ENCODE data around the gene GRPEL2.

GRPEL2 gene

GRCh38 chr5:149319174-149319573 lies 26.1 kb upstream of the GRPEL2 start:
- no peak for DNase-seq (ENCODE audit: low spot score)

DNA sequence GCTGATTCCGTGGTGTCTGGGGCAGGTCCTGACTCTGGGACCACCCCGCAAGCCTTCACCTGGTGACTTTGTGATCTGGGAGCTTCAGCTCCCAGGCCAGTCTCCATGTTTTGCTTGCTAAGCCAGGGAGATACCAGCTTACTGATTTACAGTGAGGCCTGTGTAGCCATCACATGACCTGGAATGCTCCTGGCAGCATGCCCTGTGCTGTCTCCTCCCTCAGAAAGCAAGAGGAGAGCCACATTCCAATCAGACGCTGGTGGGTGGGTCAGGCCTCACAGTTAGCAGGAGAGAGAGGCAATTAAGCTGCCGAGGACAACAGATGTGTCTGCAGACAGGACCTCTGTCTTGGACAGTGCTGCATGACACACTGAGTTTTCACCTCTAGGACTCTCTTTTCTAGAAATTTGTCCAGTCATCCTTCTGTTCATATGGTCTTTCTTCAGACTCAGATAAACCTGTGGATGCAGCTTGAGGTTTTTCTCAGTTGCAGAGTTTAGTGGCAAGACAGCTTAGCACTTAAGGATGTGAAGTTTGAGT lies 24.4 kb upstream of the GRPEL2 start:
- peak; percentile 88 for DNase-seq (ENCODE audit: low spot score)

DNA sequence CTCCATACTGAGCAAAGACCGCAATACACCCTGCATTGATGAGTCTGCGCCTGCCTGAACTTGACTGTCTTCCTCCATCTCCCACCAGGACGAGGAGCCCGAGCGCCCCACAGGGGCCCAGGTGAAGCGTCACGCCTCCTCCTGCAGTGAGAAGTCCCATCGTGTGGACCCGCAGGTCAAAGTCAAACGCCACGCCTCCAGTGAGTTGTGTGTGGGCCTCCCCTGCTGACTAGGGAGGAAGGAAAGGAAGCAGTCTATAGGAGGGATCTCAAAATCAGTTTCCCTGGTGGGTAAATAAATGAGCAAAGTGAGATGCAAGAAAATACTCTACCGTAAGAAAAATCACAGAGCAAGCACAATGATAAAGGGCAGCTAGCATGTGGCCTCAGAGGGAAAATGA lies 22.8 kb upstream of the GRPEL2 start:
- no peak for DNase-seq (ENCODE audit: low spot score)

GRCh38 chr5:149323210-149323609 lies 22.1 kb upstream of the GRPEL2 start:
- no peak for DNase-seq (ENCODE audit: low spot score)

DNA sequence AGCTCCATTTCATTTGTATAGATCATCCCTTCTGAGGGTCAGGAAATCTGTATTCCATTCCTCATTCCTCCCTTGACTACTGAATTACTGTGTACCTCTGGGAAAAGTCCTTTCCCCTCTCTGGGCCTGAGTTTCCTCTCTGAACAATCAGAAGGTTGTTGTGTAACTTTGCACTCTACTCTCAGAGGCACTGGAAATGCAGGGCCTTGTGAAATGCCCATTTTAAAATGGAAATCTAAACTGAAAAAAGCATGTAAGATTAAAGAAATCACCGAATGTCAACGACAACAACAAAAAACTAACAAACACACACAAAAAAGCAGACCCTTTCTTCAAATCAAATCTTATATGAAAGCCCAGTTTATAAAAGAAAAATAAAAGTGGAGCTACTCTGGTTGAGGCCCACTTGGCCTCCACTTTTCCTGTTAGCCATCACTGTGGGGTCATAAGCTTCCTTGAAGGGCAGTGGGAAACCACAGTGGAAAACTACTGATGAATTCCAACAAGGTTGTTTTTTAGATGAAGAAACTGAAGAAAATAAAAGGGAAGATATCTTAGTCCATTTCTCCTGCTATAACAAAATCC lies 21.6 kb upstream of the GRPEL2 start:
- DNase-seq (ENCODE audit: low spot score): no peak

- no peak for DNase-seq (ENCODE audit: low spot score)
Measured at GRCh38 chr5:149324641-149325040, 20.7 kb upstream of the GRPEL2 start.

GRCh38 chr5:149325166-149325735 lies 20.0 kb upstream of the GRPEL2 start:
- DNase-seq (ENCODE audit: low spot score): no peak

DNA sequence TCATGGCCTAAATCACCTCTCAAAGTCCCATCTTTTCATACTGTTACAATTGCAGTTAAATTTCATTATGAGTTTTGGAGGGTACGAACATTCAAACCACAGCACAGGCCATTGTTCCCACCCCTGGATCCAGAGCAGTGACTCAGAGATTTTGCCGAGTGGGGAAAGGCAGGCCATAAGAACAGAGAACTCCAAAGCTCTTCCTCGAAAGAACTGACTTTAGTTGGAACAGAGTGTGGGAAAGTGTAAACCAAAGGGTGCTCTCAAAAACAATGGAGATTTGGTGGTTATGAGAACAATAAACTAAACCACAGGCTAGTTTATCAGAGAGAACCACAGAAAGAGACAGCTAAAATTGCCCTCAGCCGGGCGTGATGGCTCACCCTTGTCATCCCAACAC lies 19.4 kb upstream of the GRPEL2 start:
- DNase-seq (ENCODE audit: low spot score): no peak

DNA sequence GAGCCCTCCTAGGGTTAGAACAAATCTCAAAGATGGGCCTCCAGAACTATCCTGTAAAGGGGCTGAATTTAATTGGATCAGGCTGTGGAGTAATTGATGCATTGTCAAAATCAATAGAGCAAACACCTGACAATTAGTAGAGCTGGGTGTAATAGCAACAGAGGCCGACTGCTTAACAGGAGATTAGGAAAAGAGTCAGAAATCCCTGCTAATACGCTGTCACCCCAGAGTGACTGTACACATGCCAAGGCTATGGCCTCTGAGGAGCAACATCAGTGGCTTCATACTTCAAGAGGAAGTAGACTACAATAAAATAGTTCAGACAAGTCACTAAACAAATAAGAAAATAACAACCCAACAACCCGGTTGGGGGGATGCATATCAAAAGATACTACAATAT lies 18.7 kb upstream of the GRPEL2 start:
- DNase-seq (ENCODE audit: low spot score): no peak

DNA sequence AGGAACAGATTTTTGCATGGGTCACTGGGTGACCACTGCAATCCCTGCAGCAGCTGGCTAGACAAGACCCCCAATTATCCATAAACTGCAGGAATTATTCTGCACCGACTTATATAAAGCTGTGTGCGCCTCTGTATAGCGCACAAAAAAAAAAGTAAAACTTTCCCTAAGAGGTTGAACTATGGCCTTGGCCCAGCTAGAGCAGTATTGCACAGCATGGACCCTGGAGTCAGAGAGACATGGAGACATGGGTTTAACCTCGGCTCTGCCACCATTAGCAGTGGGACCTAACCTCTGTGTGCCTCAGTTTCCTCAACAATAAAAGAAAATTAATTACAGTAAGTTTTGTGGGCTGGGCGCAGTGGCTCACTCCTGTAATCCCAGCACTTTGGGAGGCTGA lies 17.1 kb upstream of the GRPEL2 start:
- DNase-seq (ENCODE audit: low spot score): no peak

DNA sequence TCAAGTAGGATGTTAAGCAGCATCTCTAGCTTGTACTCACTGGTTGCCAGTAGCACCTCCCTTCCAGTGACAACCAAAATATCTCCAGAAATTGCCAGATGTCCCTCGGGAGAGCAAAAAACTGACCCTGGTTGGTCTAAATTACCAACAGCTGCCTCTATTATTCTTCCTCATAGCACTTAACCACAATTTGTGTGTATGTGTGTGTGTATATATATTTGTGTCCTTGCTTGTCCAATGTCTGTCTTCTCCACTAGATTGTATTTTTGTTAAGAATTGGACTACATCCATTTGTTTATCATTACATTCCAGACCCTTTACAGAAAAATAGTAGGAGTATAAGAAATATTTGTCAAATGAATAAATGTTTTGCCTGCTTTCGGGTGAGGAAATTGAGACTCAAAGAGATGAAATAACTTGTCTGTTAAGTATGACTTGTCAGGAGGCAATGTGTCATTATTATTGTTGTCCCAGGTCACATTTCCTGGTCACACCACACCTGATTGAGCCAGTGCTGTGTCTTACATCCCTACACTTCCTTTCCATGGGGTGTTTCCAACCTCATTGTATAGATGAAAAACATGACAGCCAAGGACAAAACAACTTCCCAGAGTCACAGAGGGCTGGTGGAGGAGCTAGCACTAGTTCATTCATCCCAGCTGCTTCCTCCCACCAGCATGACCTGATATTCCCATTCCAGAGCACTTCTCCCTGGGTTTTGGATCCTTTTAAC lies 11.4 kb upstream of the GRPEL2 start:
- DNase-seq (ENCODE audit: low spot score): peak; percentile 59

- DNase-seq (ENCODE audit: low spot score): no peak
Measured at GRCh38 chr5:149337736-149338135, 7.6 kb upstream of the GRPEL2 start.

DNA sequence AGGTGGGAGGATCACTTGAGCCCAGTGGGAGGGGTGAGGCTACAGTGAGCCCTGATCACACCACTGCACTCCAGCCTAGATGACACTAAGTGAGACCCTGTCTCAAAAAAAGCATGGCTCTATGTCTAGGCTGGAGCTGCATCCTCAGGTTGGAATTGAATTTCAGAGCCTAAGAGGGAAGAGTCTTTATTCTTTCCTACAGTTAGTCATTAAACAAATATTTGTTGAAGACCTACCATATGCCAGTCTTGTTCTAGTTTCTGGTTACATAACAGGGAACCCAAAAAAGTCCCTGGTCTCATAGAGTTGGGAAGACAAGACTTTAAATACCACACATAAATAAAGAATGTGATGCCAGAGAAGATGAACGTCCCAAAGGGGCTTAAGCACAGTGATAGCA lies 6.9 kb upstream of the GRPEL2 start:
- no peak for DNase-seq (ENCODE audit: low spot score)

DNA sequence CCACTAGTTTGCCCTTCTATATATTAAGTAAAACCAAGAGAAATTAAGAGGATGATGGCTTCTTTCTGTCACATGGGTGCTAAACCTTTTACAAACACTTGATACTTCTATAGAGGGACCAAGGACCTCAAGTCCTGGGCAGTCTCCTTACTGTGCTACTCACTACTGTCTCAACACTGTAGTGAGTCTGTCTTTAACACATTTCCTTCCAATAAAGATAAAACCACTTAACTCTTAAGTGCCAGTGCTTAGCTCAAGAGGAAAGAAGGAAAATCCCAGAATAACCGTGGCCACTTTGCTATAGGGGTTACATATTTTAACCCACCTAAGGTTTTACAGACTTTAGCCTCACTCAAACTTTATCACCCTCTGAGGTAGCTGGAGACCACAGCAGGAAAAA lies 4.4 kb upstream of the GRPEL2 start:
- no peak for DNase-seq (ENCODE audit: low spot score)

- DNase-seq (ENCODE audit: low spot score): no peak
Measured at GRCh38 chr5:149341876-149342275, 3.4 kb upstream of the GRPEL2 start.

DNA sequence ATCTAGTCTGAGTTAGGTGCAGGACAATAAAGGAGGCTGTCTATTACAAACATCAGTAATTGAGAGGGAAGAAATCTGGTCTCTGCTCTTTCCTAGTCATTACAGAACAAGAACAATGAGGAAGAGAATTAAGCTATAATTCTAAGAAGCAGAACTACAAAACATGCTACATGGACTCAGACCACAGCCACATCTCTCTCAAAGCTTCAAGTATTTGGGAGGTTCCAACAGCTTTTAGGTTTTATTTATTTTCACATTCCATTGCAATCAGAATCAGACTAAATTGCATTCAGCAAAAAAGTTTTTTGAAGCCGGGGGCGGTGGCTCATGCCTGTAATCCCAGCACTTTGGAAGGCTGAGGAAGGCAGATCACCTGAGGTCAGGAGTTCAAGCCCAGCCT lies 1.1 kb upstream of the GRPEL2 start:
- no peak for DNase-seq (ENCODE audit: low spot score)

DNA sequence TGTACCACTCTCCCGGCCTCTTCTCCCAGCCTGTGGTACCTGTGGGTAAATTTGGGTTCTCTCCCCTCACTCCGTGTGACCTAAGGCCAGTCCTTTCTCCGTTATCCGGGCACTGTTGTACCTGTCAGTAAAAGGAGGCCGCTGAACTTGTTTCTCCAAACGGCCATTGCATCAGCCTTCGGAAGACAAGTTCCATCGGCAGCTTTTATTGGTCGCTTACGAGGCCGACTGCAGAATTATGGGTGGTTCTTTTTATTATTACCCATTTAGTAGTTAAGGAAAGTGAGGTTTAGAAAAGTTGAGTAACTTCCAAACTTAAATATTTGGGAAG lies 558 bp downstream of the GRPEL2 start:
- peak; percentile 40 for DNase-seq (ENCODE audit: low spot score)

GRCh38 chr5:149348518-149348917 lies 3.2 kb downstream of the GRPEL2 start:
- DNase-seq (ENCODE audit: low spot score): no peak

GRCh38 chr5:149349382-149349781 lies 4.1 kb downstream of the GRPEL2 start:
- no peak for DNase-seq (ENCODE audit: low spot score)

DNA sequence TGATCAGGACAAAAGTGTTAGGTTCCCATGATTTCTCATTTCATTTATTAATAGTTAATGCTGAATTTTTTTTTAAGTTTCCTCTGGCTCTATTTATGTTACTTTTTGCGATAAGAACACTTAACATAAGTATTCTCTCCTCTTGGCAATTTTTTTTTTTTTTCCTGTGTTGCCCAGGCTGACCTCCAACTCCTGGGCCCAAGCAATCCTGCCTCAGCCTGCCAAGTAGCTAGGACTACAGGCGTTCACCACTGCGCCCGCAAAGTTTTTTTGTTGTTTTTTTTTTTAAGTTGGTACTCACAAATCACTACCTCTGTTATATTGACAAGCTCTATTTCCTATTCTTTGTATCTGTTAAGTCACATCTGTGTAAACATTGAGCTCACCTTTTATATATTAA lies 6.9 kb downstream of the GRPEL2 start:
- no peak for DNase-seq (ENCODE audit: low spot score)

DNA sequence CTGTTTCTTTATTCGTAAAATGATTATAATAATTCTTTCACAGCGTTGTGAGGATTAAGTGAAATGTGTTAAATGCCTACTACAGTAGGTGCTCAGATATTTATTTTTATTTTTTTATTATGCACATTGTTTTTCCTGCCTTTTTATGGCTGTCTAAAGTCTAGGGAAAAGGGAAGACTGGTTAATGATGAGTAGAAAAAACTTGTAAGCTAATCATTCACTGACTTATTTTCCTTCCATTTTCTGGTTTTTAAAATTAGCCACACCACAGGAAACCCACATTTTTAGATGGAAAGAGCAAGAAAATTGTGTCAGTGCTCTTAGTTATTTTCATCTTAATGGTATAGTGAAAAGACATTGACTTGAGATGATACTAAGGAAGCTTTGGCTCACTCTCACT lies 8.6 kb downstream of the GRPEL2 start:
- DNase-seq (ENCODE audit: low spot score): no peak

DNA sequence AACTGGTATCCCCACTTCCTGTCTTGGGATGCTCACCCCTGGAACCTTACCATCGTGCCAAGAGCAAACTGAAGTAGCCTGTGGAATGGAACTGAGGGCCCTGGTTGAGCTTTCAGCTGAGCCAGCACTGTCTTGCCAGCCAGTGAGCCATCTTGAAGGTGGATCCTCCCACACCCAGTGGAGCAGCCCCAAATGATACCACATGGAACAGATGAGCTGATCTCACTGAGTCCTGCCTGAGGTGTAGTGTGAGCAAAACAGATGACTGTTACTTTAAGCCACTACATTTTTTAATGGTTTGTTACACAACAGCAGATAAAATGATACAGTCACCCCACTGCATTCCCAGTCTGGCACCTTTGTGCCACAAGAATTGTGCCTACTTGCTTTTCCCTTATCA lies 10.4 kb downstream of the GRPEL2 start:
- DNase-seq (ENCODE audit: low spot score): no peak

DNA sequence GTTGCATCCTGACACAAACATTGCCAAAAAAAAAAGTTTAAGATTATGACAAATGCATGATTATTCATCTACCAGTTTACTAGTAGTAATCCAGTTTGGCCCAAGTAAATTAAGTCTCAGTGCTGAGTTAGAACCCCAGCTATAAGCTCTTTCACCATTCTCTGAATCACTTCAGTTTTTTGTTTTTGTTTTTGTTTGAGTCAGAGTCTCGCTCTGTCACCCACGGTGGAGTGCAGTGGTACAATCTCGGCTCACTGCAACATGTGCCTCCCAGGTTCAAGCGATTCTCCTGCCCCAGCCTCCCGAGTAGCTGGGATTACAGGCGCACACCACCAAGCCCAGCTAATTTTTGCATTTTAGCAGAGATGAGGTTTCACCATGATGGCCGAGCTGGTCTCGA lies 11.1 kb downstream of the GRPEL2 start:
- no peak for DNase-seq (ENCODE audit: low spot score)

All from hepatic stellate cell (primary cell).